Activated effector memory CD4-positive, alpha-beta T cell treated with anti-CD3 and anti-CD28 coated beads, Interleukin-2, amount 50 U/mL, for 16 hours (primary cell): ENCODE data around the gene NUDT7.

Experiments used
- DNase-seq: peaks from one replicate; pipeline ENCODE4 v3.0.0-alpha.2; 2020

Gene NUDT7

GRCh38 chr16:77729951-77730350 lies 7.6 kb downstream of the NUDT7 start:
- DNase-seq: no peak

DNA sequence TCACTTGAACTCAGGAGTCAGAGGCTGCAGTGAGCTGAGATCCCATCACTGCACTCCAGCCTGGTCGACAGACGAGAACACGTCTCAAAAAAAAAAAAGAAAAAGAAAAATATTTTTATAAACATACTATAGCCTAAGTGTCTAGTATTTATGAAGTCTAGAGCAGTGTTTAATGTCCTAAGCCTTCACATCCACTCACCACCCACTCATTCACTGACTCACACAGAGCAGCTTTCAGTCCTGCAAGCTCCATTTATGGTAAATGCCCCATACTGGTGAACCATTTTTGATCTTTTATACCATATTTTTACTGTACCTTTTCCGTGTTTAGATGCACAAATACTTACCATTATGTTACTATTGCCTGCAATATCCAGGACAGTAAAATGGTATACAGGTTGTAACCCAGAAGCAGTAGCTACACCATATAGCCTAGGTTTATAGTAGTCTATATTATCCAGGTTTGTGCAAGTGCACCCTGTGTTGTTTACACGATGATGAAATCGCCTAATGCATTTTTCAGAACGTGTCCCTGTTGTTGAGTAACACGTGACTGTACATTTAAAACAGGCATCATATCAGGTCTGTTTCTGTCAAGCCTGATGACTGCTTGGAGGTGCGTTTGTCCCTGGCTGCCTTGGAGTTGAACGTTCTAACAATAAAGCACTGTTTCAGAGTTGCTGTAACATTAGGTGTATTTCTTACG lies 10.1 kb downstream of the NUDT7 start:
- DNase-seq: no peak

DNA sequence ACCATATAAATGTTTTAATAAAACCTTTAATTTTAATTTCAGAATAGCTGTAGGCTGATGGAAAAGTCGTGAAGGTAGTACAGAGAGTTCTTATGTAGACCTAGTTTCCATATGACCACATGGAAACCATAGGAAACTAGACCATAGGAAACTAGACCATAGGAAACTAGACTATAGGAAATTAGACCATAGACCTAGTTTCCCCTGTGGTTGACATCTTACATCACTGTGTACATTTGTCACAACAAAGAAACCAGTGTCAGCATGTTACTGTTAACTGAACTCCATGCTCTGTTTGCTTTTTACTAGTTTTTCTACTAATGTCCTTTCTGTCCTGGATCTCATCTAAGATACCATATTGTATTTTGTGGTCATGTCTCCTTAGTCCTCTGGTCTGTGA lies 14.6 kb downstream of the NUDT7 start:
- no peak for DNase-seq

- no peak for DNase-seq
Observed at GRCh38 chr16:77738706-77739558, 16.6 kb downstream of the NUDT7 start.

DNA sequence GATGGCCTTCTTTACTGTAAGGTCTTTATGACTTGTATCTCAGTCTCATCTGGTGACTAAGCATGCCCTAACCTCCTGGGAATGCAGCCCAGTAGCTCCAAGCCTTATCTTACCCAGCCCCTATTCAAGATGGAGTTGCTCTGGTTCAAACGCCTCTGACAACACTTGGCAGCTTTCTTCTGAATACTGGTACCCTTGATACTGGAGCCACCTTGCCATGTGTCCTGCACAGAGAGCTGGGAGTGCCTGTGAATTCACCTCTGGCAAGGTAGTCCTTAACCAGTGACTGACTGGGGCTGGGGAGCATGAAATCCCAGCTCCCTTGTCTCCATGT lies 17.2 kb downstream of the NUDT7 start:
- DNase-seq: no peak

DNA sequence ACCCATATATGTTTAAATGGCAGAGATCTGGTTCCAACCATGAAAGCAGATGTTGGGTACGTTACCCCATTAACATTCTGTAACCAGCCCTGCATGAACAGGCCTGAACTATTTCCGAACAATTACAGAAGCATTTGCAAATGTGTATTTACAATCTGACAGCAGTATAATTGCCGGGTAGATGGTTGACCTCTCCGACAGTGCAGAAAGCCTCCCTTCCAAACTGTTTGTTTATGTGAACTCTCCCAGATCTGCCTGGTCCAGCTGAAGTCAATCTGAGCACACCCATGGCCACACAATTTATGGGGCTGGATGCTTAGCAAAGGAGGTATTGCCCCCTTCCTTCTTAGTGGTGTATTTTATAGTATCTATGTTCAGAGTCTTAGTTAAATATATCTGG lies 21.8 kb downstream of the NUDT7 start:
- no peak for DNase-seq

DNA sequence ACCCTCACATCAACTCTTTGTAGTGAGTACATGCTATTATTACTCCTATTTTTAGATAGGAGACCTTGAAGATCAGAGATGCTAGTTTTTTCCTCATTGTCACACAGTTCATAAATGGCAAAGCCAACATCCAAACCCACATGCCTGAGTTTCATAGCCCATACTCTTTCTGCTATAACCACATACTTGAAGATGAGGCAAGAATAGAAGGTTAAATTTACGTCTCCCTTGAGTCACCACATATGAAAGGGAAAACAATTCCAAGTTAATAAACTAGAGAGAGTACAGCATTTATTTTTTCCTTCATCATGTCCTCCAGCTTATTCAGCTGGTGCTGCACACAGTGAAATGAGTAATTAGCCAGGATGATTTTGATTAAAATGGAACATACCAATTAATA lies 23.7 kb downstream of the NUDT7 start:
- no peak for DNase-seq

DNA sequence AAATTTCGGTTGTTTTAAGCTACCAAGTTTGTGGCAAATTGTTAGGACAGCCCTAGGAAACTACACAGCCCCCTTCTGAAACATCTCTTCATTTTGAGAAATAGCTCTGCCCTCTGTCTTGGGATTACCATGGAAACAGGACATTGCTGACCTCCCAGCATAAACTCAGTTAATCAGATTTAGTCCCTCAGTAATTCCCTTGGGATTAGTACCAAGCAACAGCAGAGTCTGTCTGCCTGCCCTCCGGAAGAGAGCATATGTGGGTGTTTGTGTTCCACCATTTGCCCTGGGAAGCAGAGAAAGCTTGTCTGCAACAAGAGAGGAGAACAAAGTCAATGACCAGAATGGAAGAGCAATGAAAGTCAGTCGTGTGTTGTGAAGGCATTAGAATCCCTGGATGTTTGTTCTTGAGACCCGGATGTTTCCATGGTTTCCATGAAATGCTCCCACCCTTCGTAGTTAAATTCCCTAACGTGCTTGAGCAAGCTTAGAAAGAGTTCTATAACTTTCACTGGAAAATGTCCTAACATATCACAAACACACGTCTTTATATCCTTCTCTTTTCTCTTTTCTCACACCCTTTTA lies 26.2 kb downstream of the NUDT7 start:
- no peak for DNase-seq

- DNase-seq: no peak
Observed at GRCh38 chr16:77749415-77749814, 27.1 kb downstream of the NUDT7 start.

DNA sequence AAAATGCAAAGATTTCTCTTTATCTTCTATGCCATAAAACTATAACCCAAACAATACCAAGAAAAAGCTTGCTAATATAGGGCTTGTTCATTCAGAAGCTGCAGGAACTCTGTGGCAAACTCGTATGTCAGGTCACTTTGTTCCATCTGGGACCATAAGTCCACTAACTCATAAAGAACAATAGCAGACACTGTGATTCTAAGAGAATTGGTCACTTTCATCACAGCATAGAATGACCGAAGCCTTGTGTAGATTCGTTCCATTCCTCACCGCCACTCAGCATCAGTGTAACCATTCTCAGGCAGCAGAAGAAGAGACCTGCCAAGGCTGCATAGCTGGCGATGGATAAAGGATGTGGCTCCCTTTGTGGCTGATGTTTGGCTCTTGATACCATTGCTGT lies 35.7 kb downstream of the NUDT7 start:
- no peak for DNase-seq

DNA sequence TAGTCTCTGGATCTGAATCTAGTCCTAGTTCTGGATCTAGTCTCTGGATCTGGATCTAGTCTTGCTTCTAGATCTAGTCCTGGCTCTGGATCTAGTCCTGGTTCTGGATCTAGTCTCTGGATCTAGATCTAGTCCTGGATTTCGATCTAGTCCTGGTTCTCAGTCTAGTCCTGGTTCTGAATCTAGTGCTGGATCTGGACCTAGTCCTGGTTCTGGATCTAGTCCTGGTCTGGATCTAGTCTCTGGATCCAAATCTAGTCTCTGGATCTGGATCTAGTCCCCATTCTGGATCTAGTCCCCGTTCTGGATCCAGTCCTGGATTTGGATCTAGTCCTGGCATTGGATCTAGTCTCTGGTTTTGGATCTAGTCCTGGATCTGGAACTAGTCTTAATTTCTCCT lies 36.2 kb downstream of the NUDT7 start:
- no peak for DNase-seq

DNA sequence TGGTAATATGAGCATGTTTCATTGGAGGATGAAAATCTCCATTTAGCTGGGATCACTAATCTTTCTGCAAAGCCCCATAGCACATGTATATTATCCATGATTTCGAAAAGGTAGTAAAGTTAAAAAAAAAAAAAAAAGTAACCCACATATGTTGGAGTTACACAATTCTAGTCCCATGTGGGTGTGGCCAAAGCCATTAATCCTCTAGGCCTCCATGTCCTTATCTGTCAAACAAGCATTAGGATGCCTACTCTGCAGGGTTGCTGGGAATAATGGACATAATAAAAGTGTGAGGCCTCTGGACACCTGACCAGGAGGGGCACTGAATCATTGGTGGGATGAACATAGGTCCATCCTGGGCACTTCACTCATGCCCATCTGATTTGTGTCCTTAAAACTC lies 36.9 kb downstream of the NUDT7 start:
- no peak for DNase-seq

GRCh38 chr16:77759821-77760220 lies 37.5 kb downstream of the NUDT7 start:
- no peak for DNase-seq

- DNase-seq: no peak
Observed at GRCh38 chr16:77760800-77761199, 38.5 kb downstream of the NUDT7 start.

DNA sequence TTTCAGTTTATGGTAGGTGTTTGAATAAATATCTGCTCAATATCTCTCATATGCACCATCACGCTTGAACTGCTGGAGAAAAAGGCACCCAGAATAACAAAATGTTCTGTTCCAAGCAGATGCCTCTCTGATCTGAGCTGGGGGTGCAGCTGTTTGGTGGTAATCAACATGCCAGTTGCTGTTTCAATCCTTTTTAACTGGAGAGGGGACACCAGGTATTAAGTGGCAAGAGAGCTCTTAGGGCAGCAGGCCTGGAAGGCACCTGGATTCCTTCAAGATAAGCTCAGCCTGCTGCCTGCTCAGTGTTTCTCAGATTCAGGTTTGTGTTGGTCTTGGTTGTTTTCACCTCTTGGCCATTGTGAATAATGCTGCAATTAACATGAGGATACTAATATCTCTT lies 38.9 kb downstream of the NUDT7 start:
- DNase-seq: no peak

DNA sequence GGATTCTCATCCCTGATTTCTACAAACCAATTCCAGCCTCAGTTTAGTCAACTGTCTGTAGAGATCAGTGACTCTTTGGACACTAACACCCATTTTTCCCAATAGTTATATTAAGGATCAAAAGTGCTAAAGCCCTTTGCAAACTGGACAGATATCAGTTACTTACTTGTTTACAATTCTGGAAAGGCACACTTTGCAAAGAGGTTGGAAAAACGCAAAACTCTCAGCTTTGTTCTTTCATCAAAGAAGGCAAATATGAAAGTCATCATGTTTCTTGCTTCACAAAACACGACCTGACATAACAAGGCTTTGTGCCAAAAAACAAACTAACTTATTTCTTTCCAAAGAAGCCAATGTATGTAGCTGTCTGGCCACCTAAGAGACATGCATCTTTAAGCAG lies 39.9 kb downstream of the NUDT7 start:
- DNase-seq: no peak

- no peak for DNase-seq
Observed at GRCh38 chr16:77763994-77764393, 41.7 kb downstream of the NUDT7 start.

- DNase-seq: no peak
Observed at GRCh38 chr16:77767211-77767610, 44.9 kb downstream of the NUDT7 start.

- DNase-seq: no peak
Observed at GRCh38 chr16:77767826-77768225, 45.5 kb downstream of the NUDT7 start.

- no peak for DNase-seq
Observed at GRCh38 chr16:77775911-77776909, 53.9 kb downstream of the NUDT7 start.

GRCh38 chr16:77777745-77778144 lies 55.4 kb downstream of the NUDT7 start:
- DNase-seq: no peak

GRCh38 chr16:77780378-77780837 lies 58.1 kb downstream of the NUDT7 start:
- no peak for DNase-seq

- no peak for DNase-seq
Observed at GRCh38 chr16:77781091-77781490, 58.8 kb downstream of the NUDT7 start.
